ENCODE measurements around the gene DSG3. TPM values are rescaled to one million over a fixed set of nuclear protein-coding genes. Genes with fewer than 3 reads are reported as not detected.

The DSG3 gene
- polyA plus RNA-seq, 1 donor (not counting 4 experiments of a cell fraction or from before 2014, with no cell fraction given) = 259 TPM

DNA sequence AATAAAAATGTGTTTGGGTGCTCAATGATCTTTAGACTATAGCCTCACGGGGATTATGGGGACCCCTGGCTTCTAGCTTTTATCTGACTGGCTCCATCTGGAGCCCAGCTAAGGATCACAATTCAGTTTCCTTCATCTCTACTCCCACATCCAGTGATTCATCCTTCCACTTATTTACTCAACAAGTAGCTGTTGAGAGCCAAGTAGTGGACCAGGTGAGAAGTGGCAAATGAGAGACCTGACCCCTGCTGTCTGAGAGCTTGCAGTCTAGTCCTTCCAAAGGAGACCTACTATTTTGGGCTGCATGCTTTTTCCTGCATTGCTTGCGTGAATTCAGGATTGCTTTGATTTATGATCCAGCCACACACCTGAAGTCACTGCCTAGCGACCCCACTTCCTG is 10.7 kb upstream of the DSG3 start:
- DNase-seq (ENCODE audit: low read depth, low spot score) (no peak), FAIRE-seq (no peak)
- Histone ChIP-seq H3K4me2 (ENCODE audit: control insufficient read depth, extremely low read depth, insufficient read depth, low read depth, low read length) (no peak overlapping the region), H3K4me1 (ENCODE audit: control insufficient read depth, extremely low read depth, insufficient read depth, low read length) (peaks cover 20% of the 10 kb centered on the region), H3K9me3 (ENCODE audit: control insufficient read depth, low read depth, low read length) (no peaks in the 10 kb centered on the region), H3K9me1 (ENCODE audit: control insufficient read depth, extremely low read depth, insufficient read depth, low read length) (no peaks in the 10 kb centered on the region), H4K20me1 (ENCODE audit: control insufficient read depth, extremely low read depth, insufficient read depth, low read length) (no peaks in the 10 kb centered on the region), H3K4me3 (ENCODE audit: control insufficient read depth in 2 of 3, extremely low read depth in 1 of 3, insufficient read depth in 2 of 3, low read depth in 1 of 3, low read length in 3 of 3) (no peak overlapping the region), H3K27me3 (ENCODE audit: control insufficient read depth, extremely low read depth, insufficient read depth, low read length) (no peaks in the 10 kb centered on the region), H3K27ac (ENCODE audit: control insufficient read depth, insufficient read depth, low read length) (no peak overlapping the region), H3K79me2 (ENCODE audit: control insufficient read depth, insufficient read depth, low read length) (no peaks in the 10 kb centered on the region), H3K36me3 (ENCODE audit: control insufficient read depth in 2 of 2, extremely low read depth in 1 of 2, insufficient read depth in 2 of 2, low read length in 2 of 2) (no peaks in the 10 kb centered on the region), H2AFZ (ENCODE audit: control insufficient read depth, low read length) (no peak overlapping the region), H3K9ac (ENCODE audit: control insufficient read depth, extremely low read depth, insufficient read depth, low read length) (no peak overlapping the region)
- dilution Hi-C loops (cut with MboI; ENCODE audit: extremely low pct_ligation_motif_present, low sequenced_read_pairs) = no loop called here
- TF ChIP-seq CTCF (optimal IDR thresholded peaks at IDR 0.05 in 1 of 3, IDR thresholded peaks at IDR 0.05 in 1 of 3, conservative IDR thresholded peaks at IDR 0.05 in 1 of 3; ENCODE audit: extremely low read depth in 1 of 3, insufficient read depth in 2 of 3, low read length in 3 of 3) (no peak), EZH2 (IDR thresholded peaks at IDR 0.05; ENCODE audit: low read length) (no peak)

- FAIRE-seq (no peak), DNase-seq (ENCODE audit: low read depth, low spot score) (no peak)
- Histone ChIP-seq H3K9me1 (ENCODE audit: control insufficient read depth, extremely low read depth, insufficient read depth, low read length) (no peaks in the 10 kb centered on the region), H3K36me3 (ENCODE audit: control insufficient read depth in 2 of 2, extremely low read depth in 1 of 2, insufficient read depth in 2 of 2, low read length in 2 of 2) (no peaks in the 10 kb centered on the region), H3K9me3 (ENCODE audit: control insufficient read depth, low read depth, low read length) (no peaks in the 10 kb centered on the region), H3K27ac (ENCODE audit: control insufficient read depth, insufficient read depth, low read length) (no peak overlapping the region), H3K27me3 (ENCODE audit: control insufficient read depth, extremely low read depth, insufficient read depth, low read length) (no peaks in the 10 kb centered on the region), H3K4me3 (ENCODE audit: control insufficient read depth in 2 of 3, extremely low read depth in 1 of 3, insufficient read depth in 2 of 3, low read depth in 1 of 3, low read length in 3 of 3) (no peak overlapping the region), H3K4me2 (ENCODE audit: control insufficient read depth, extremely low read depth, insufficient read depth, low read depth, low read length) (no peak overlapping the region), H3K9ac (ENCODE audit: control insufficient read depth, extremely low read depth, insufficient read depth, low read length) (no peak overlapping the region), H4K20me1 (ENCODE audit: control insufficient read depth, extremely low read depth, insufficient read depth, low read length) (no peaks in the 10 kb centered on the region), H2AFZ (ENCODE audit: control insufficient read depth, low read length) (no peak overlapping the region), H3K4me1 (ENCODE audit: control insufficient read depth, extremely low read depth, insufficient read depth, low read length) (peaks cover 20% of the 10 kb centered on the region), H3K79me2 (ENCODE audit: control insufficient read depth, insufficient read depth, low read length) (no peaks in the 10 kb centered on the region)
- TF ChIP-seq EZH2 (IDR thresholded peaks at IDR 0.05; ENCODE audit: low read length) (no peak), CTCF (optimal IDR thresholded peaks at IDR 0.05 in 1 of 3, IDR thresholded peaks at IDR 0.05 in 1 of 3, conservative IDR thresholded peaks at IDR 0.05 in 1 of 3; ENCODE audit: extremely low read depth in 1 of 3, insufficient read depth in 2 of 3, low read length in 3 of 3) (no peak)
- dilution Hi-C loops (cut with MboI; ENCODE audit: extremely low pct_ligation_motif_present, low sequenced_read_pairs) = no loop called here
Observed at GRCh38 chr18:31438402-31438801, 9.1 kb upstream of the DSG3 start.
